Measurements from ENCODE around the gene EPB41L1. TPM values are rescaled to one million over a fixed set of nuclear protein-coding genes. Genes with fewer than 3 reads are reported as not detected.

The EPB41L1 gene
- total and polyA plus RNA-seq, 12 donors: 7.5 to 21.7 (median 15.8) TPM

GRCh38 chr20:36177716-36178115 is 23.2 kb downstream of the EPB41L1 start:
- Histone ChIP-seq H3K27ac (no peak overlapping the region), H3K4me3 (no peak overlapping the region), H3K36me3 (peaks cover 0 to 66% (median 3%) of the 10 kb centered on the region in 9 donors), H3K9me3 (no peaks in the 10 kb centered on the region), H3K27me3 (no peaks in the 10 kb centered on the region), H3K4me1 (peaks cover 0 to 5% (median 0%) of the 10 kb centered on the region in 9 donors)
- 97% methylated on average over 7 of the region's 7 CpGs for WGBS, 2 donors
- no peak for TF ChIP-seq CTCF (IDR thresholded peaks at IDR 0.05)
- intact Hi-C loops (cut with DNase I): no loop called here
- DNase-seq: no peak
- no peak for ATAC-seq

GRCh38 chr20:36179170-36179945 is 24.8 kb downstream of the EPB41L1 start:
- ATAC-seq: no peak

GRCh38 chr20:36180323-36180722 is 25.8 kb downstream of the EPB41L1 start:
- no peak for TF ChIP-seq CTCF (IDR thresholded peaks at IDR 0.05)
- DNase-seq: no peak
- Histone ChIP-seq H3K9me3 (no peaks in the 10 kb centered on the region), H3K4me3 (no peak overlapping the region), H3K27me3 (no peaks in the 10 kb centered on the region), H3K27ac (no peak overlapping the region), H3K36me3 (peaks cover 0 to 64% (median 1%) of the 10 kb centered on the region in 9 donors), H3K4me1 (peaks cover 0 to 3% (median 0%) of the 10 kb centered on the region in 9 donors)
- no peak for ATAC-seq
- intact Hi-C loops (cut with DNase I): no loop called here

More at GRCh38 chr20:36179170-36179945, 24.8 kb downstream of the EPB41L1 start:
- H3K27me3 ChIP-seq: no peaks in the 10 kb centered on the region
- no peak overlapping the region for H3K4me3 ChIP-seq
- H3K36me3 ChIP-seq: peaks cover 0 to 62% (median 3%) of the 10 kb centered on the region in 9 donors
- H3K27ac ChIP-seq: no peak overlapping the region
- 84 to 88% methylated on average over 9 of the region's 9 CpGs for WGBS, 2 donors
- H3K4me1 ChIP-seq: peaks cover 0 to 3% (median 0%) of the 10 kb centered on the region in 9 donors
- TF ChIP-seq CTCF (IDR thresholded peaks at IDR 0.05): no peak
- intact Hi-C loops (cut with DNase I): no loop called here
- H3K9me3 ChIP-seq: no peaks in the 10 kb centered on the region
- no peak for DNase-seq

GRCh38 chr20:36181934-36182603 is 27.5 kb downstream of the EPB41L1 start:
- ATAC-seq: no peak
- intact Hi-C loops (cut with DNase I): no loop called here
- H3K36me3 ChIP-seq: peaks cover 0 to 54% (median 0%) of the 10 kb centered on the region in 9 donors

More at GRCh38 chr20:36181934-36182603, 27.5 kb downstream of the EPB41L1 start:
- DNase-seq: no peak
- H3K4me3 ChIP-seq: no peak overlapping the region
- H3K9me3 ChIP-seq: no peaks in the 10 kb centered on the region
- 83 to 87% methylated on average over 8 of the region's 8 CpGs for WGBS, 2 donors
- no peak overlapping the region for H3K27ac ChIP-seq
- no peaks in the 10 kb centered on the region for H3K27me3 ChIP-seq
- H3K4me1 ChIP-seq: peaks cover 0 to 3% (median 0%) of the 10 kb centered on the region in 9 donors
- TF ChIP-seq CTCF (IDR thresholded peaks at IDR 0.05): no peak
